Epithelial cell of esophagus (primary cell): Measurements from ENCODE around the gene PARM1.

Source experiments
- DNase-seq: peaks from one replicate; pipeline ENCODE4 v3.0.0; 2010; ENCODE audit warnings: low read depth
- H3K4me3 ChIP-seq: 2 replicates; pipeline ENCODE4 v1.5.1; 2011; ENCODE audit warnings: mild to moderate bottlenecking, low read length, control low read depth
- TF ChIP-seq, protein P1 (sequence below): IDR thresholded peaks from 2 replicates; pipeline ENCODE4 v1.5.1; 2011; ENCODE audit warnings: low read depth, mild to moderate bottlenecking, low read length, control low read depth, inconsistent platforms; ENCODE audit not compliant: insufficient read depth; ENCODE audit errors: missing control alignments

The PARM1 gene

GRCh38 chr4:75056277-75056676 lies 123.4 kb downstream of the PARM1 start:
- TF ChIP-seq, protein P1, sequence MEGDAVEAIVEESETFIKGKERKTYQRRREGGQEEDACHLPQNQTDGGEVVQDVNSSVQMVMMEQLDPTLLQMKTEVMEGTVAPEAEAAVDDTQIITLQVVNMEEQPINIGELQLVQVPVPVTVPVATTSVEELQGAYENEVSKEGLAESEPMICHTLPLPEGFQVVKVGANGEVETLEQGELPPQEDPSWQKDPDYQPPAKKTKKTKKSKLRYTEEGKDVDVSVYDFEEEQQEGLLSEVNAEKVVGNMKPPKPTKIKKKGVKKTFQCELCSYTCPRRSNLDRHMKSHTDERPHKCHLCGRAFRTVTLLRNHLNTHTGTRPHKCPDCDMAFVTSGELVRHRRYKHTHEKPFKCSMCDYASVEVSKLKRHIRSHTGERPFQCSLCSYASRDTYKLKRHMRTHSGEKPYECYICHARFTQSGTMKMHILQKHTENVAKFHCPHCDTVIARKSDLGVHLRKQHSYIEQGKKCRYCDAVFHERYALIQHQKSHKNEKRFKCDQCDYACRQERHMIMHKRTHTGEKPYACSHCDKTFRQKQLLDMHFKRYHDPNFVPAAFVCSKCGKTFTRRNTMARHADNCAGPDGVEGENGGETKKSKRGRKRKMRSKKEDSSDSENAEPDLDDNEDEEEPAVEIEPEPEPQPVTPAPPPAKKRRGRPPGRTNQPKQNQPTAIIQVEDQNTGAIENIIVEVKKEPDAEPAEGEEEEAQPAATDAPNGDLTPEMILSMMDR, result no peak
- no peak overlapping the region for H3K4me3 ChIP-seq
- no peak for DNase-seq

- H3K4me3 ChIP-seq, result no peak overlapping the region
- DNase-seq, result no peak
- TF ChIP-seq, protein P1, result no peak
Measured at GRCh38 chr4:75057369-75057768, 124.5 kb downstream of the PARM1 start.

- no peak for DNase-seq
- TF ChIP-seq, protein P1, result no peak
Measured at GRCh38 chr4:75058486-75058885, 125.6 kb downstream of the PARM1 start.

GRCh38 chr4:75063433-75063832 lies 130.5 kb downstream of the PARM1 start:
- H3K4me3 ChIP-seq, result no peak overlapping the region
- TF ChIP-seq, protein P1, result no peak
- DNase-seq, result no peak

More at GRCh38 chr4:75058486-75058885, 125.6 kb downstream of the PARM1 start:
- no peak overlapping the region for H3K4me3 ChIP-seq

DNA sequence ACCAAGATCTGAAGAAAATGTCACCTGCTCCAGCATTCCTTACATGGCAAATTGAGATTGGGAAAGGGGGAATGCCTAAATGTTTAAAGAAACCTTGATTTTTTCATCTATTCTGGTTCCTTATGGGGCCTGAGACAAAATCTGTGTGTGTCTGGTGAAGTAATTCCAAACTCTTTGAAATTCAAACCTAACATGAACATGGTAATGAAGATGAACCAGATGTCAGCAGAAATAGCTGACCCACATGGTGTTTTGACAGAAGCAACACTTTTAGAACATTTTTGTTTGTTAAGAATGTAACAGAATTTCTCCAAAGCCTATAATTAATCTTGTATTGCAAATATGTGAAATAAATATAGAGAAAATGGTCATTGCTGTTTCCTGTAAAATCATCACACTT lies 133.0 kb downstream of the PARM1 start:
- no peak overlapping the region for H3K4me3 ChIP-seq
- no peak for DNase-seq
- TF ChIP-seq, protein P1, result no peak

- TF ChIP-seq, protein P1, result no peak
- no peak overlapping the region for H3K4me3 ChIP-seq
- no peak for DNase-seq
Measured at GRCh38 chr4:75069493-75070074, 136.7 kb downstream of the PARM1 start.

- TF ChIP-seq, protein P1, result no peak
- H3K4me3 ChIP-seq, result no peak overlapping the region
- DNase-seq, result no peak
Measured at GRCh38 chr4:75071317-75071716, 138.4 kb downstream of the PARM1 start.
